GM10248 (cell line): ENCODE measurements around the gene VWA3B.

Source experiments
- CTCF ChIA-PET: fragments of 300-600 bp; sonication (Branson Sonifier 250); formaldehyde crosslinking; extraction: SDS; loops from one replicate; lab custom pipeline; 2021; ENCODE audit warnings: antibody characterized with exemption; lab: Yijun Ruan, JAX
- POLR2A ChIA-PET: fragments of 350-650 bp; sonication (Branson Sonifier 250); formaldehyde crosslinking; extraction: SDS; loops from one replicate; lab custom pipeline; 2020; ENCODE audit warnings: antibody characterized with exemption; lab: Yijun Ruan, JAX
- DNase-seq: peaks from one replicate; pipeline ENCODE4 v3.0.0; 2012; ENCODE audit errors: extremely low spot score
- TF ChIP-seq, protein P1 (sequence below): IDR thresholded peaks from 2 replicates; pipeline ENCODE4 v1.5.1; 2012; ENCODE audit warnings: mild to moderate bottlenecking, low read depth; ENCODE audit errors: extremely low read depth, missing control alignments, control extremely low read depth

Gene VWA3B

DNA sequence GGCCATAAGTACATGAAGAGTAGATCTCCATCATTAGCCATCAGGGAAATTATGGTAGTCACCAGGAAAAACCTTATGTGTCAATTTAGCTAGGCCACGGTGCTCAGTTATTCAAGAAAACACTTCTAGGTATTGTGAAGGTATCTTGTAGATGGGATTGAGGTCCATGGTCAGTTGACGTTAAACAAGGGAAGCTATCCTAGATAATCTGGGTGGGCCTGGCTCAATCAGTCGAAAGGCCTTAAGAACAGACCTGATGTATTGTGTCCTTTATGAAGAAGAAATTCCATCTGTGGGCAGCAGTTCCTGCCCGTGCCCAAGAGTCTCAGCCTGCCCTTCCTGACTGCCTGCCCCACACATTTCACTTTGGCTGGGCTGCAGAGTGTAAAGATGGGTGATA, 242.6 kb downstream of the VWA3B start:
- no peak for DNase-seq
- CTCF ChIA-PET = no interaction called here
- TF ChIP-seq, protein P1, sequence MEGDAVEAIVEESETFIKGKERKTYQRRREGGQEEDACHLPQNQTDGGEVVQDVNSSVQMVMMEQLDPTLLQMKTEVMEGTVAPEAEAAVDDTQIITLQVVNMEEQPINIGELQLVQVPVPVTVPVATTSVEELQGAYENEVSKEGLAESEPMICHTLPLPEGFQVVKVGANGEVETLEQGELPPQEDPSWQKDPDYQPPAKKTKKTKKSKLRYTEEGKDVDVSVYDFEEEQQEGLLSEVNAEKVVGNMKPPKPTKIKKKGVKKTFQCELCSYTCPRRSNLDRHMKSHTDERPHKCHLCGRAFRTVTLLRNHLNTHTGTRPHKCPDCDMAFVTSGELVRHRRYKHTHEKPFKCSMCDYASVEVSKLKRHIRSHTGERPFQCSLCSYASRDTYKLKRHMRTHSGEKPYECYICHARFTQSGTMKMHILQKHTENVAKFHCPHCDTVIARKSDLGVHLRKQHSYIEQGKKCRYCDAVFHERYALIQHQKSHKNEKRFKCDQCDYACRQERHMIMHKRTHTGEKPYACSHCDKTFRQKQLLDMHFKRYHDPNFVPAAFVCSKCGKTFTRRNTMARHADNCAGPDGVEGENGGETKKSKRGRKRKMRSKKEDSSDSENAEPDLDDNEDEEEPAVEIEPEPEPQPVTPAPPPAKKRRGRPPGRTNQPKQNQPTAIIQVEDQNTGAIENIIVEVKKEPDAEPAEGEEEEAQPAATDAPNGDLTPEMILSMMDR = no peak
- POLR2A ChIA-PET = no interaction called here

DNA sequence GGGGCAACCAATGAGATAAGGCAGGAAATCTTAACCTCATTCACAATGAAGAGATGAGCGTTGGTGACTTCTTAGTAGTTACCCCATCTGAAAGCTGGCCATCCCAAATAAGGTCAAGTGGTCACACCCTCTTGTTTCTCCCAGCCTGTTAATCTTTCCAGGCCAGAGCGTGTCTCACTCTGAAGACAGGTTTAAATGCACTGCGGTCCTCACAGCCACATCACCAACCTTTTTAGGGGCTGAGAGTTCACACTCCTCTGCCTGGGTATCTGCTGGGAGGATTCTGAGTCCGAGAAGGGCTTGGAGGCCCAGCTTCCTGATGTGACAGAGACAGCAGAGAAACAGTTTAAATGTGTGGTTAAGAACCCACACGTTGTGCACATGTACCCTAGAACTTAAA, 246.0 kb downstream of the VWA3B start:
- no peak for DNase-seq
- ChIA-PET CTCF (no interaction called here), POLR2A (no interaction called here)
- TF ChIP-seq, protein P1 = no peak

DNA sequence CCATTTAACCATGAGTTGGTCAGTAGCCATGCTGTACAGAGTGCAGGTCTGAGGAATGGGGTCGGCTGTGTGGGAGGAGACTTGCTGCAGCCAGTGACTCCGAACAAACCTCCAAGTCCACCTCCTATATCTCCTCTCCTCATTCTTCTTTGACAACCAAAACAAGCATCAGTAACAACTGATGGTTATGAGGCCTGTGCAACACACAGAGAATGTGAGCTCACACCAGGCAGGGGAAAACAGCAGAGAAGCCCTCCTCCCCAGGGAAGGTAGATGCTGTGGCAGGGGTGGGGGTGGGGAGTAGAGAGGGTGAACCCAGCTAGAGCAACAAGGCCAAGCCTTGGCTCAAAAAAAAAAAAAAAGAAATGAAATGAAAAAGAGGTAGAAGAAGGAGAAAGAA, 247.0 kb downstream of the VWA3B start:
- TF ChIP-seq, protein P1 = no peak
- POLR2A ChIA-PET = no interaction called here
- CTCF ChIA-PET = no interaction called here
- DNase-seq = no peak

DNA sequence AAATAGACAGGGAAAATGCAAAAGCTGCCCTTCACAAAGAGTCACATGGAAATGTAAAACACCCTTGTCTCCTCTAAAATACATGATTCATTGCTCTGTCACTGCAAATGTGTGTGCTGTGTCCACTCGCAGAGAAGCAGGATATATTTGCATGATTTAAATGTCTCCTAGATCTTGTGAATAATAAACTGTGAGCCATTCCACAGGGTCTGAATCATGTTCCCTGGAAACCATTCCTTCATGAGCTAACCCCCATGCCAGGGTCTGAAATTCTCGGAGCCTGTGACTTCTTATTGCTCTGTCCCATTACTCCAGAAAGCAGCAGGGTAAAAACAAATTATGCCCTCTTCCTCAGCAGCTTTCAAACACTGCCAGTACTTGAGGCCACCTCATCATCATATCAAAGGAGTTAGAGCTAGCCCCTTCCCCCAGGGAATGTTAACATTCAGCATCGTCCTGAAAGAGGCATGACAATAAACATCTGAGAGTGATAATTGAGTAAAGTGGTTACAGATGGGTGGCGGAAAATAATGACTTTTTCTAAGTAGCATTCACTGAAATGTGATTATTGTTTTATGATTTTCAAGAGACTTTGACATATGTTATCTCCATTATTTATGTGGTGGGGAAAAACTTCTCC, 247.6 kb downstream of the VWA3B start:
- ChIA-PET POLR2A (no interaction called here), CTCF (no interaction called here)
- no peak for DNase-seq
- TF ChIP-seq, protein P1 = no peak

DNA sequence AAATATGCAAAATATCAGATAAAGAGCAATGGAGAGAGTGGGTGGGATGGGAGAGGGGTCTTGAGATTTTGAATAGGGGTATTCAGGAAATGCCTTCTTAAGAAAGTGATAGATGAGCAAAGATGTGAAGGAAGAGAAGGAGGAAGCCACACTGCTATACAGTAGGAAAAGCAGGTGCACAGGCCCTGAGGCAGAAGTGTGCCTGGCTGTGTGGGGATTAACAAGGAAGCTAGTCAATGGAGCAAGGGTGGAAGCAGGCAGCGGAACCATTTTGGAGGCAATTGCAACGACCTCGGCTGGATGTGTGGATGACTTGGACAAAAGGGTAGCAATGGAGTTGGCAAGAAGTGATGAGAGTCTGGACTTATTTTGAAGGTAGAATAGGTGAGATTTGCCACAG, 248.3 kb downstream of the VWA3B start:
- TF ChIP-seq, protein P1 = no peak
- ChIA-PET CTCF (no interaction called here), POLR2A (no interaction called here)
- no peak for DNase-seq

DNA sequence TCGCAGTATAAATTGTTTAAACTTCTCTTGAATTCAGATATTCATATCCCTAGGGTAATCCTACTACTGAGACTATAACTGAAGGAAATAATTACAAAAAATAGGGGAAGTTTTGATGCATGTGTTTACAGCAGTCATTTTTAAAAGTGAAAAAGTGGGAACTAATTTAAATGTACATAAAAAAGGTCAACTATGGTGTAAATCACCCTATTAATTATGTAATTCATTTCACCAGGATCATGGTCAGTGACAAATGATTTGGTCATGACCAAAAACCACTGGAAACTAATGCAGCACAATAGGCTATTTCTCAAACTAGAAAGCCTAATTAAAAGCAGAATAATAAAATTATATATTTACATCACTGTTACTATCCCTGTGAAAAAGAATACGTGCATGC, 254.3 kb downstream of the VWA3B start:
- DNase-seq = no peak
- ChIA-PET CTCF (no interaction called here), POLR2A (no interaction called here)
- TF ChIP-seq, protein P1 = no peak
